ENCODE measurements around the gene EIF4E3.

Gene EIF4E3

DNA sequence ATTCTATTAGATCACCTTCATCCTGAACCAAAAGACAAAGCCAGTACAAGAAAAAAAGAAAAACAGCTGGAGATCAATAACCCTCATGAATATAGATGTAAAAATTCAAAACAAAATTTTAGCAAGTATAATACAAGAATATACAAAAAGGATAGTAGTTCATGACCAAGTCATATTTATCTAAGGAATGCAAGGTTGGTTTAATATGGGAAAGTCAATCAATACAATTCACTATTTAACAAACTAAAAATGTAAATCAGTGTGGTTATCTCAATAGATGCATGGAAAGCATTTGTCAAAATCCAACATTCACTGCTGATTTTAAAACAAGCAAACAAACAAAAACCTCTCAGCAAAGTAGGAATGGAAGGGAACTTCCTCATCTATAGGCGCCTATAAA lies 17.4 kb upstream of the EIF4E3 start:
- Histone ChIP-seq H3K9me2 (replicated peaks; ENCODE audit: insufficient read depth, low read length) (no peaks in the 10 kb centered on the region), H3K4me2 (ENCODE audit: low read depth, low read length) (no peak overlapping the region), H3K79me2 (ENCODE audit: low read length) (no peaks in the 10 kb centered on the region), H3F3A (ENCODE audit: insufficient read depth, low read length) (no peaks in the 10 kb centered on the region), H3K9ac (ENCODE audit: low read length) (no peak overlapping the region), H3K27ac (ENCODE audit: low read length) (no peak overlapping the region), H2AFZ (ENCODE audit: low read length) (no peak overlapping the region), H3K9me3 (replicated peaks; ENCODE audit: insufficient read depth, low read length) (no peaks in the 10 kb centered on the region), H3K36me3 (replicated peaks; ENCODE audit: insufficient read depth, low read length) (no peaks in the 10 kb centered on the region), H3K4me3 (ENCODE audit: low read length) (no peak overlapping the region), H3K4me1 (ENCODE audit: low read length) (no peaks in the 10 kb centered on the region), H3K27me3 (replicated peaks; ENCODE audit: insufficient read depth, low read length) (no peaks in the 10 kb centered on the region), H4K20me1 (ENCODE audit: insufficient read depth, low read length) (no peaks in the 10 kb centered on the region)
- TF ChIP-seq, protein P1, sequence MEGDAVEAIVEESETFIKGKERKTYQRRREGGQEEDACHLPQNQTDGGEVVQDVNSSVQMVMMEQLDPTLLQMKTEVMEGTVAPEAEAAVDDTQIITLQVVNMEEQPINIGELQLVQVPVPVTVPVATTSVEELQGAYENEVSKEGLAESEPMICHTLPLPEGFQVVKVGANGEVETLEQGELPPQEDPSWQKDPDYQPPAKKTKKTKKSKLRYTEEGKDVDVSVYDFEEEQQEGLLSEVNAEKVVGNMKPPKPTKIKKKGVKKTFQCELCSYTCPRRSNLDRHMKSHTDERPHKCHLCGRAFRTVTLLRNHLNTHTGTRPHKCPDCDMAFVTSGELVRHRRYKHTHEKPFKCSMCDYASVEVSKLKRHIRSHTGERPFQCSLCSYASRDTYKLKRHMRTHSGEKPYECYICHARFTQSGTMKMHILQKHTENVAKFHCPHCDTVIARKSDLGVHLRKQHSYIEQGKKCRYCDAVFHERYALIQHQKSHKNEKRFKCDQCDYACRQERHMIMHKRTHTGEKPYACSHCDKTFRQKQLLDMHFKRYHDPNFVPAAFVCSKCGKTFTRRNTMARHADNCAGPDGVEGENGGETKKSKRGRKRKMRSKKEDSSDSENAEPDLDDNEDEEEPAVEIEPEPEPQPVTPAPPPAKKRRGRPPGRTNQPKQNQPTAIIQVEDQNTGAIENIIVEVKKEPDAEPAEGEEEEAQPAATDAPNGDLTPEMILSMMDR (IDR thresholded peaks at IDR 0.05; ENCODE audit: low read length), result no peak
- TF ChIP-seq EZH2 (optimal IDR thresholded peaks at IDR 0.05; ENCODE audit: low read depth, low read length) (no peak), EZH2phosphoT487 (IDR thresholded peaks at IDR 0.05; ENCODE audit: low read length) (no peak)
- DNase-seq, result no peak

DNA sequence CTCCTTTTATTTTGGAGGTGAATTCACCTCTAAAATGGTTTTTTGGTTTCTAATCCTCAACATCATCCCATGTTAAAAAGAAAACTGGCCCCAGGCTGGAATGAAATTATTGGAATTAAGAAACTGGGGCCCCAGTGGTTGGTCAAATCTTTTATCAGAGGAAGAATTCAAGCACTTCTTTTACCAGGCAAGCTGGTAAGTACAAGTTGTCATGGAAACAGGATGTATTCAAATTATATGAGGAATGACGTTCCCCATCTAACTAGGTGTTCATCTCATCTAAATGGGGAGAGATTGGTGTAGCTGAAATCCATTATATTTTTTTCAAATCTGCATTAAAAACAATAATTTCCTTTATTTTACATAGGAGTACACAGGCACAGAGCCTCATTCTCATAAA lies 9.7 kb upstream of the EIF4E3 start:
- Histone ChIP-seq H2AFZ (ENCODE audit: low read length) (no peak overlapping the region), H3K4me1 (ENCODE audit: low read length) (peaks cover 6% of the 10 kb centered on the region)

DNA sequence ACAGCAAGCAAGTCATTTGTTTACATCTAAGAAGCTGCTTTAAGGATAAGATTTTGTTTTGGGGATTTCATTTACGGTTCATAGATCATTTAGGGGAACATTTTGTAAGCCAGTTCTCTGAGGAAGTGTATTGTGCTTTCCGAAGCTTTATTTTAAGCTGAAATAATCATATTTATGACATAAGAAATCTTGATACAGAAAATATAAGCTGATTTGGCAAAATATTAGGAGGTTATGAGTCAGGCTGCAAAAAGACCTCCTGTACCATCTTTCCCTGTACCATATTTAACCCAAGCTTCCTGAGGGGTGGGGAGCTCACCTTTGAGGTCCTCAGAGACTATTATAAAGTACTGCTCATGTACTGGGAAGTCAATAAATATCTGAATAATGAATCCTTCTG lies 8.1 kb upstream of the EIF4E3 start:
- Histone ChIP-seq H3K9ac (ENCODE audit: low read length) (no peak overlapping the region), H3K9me2 (replicated peaks; ENCODE audit: insufficient read depth, low read length) (no peaks in the 10 kb centered on the region), H3F3A (ENCODE audit: insufficient read depth, low read length) (no peaks in the 10 kb centered on the region), H3K9me3 (replicated peaks; ENCODE audit: insufficient read depth, low read length) (no peaks in the 10 kb centered on the region), H4K20me1 (ENCODE audit: insufficient read depth, low read length) (no peaks in the 10 kb centered on the region), H3K4me2 (ENCODE audit: low read depth, low read length) (no peak overlapping the region), H3K36me3 (replicated peaks; ENCODE audit: insufficient read depth, low read length) (no peaks in the 10 kb centered on the region), H3K79me2 (ENCODE audit: low read length) (no peaks in the 10 kb centered on the region), H3K4me1 (ENCODE audit: low read length) (peaks cover 7% of the 10 kb centered on the region), H3K27me3 (replicated peaks; ENCODE audit: insufficient read depth, low read length) (no peaks in the 10 kb centered on the region), H3K27ac (ENCODE audit: low read length) (no peak overlapping the region), H3K4me3 (ENCODE audit: low read length) (no peak overlapping the region), H2AFZ (ENCODE audit: low read length) (no peak overlapping the region)
- TF ChIP-seq EZH2phosphoT487 (IDR thresholded peaks at IDR 0.05; ENCODE audit: low read length) (no peak), EZH2 (optimal IDR thresholded peaks at IDR 0.05; ENCODE audit: low read depth, low read length) (no peak)
- TF ChIP-seq, protein P1 (IDR thresholded peaks at IDR 0.05; ENCODE audit: low read length), result no peak
- no peak for DNase-seq

More for the DNA sequence above, 9.7 kb upstream of the EIF4E3 start:
- no peaks in the 10 kb centered on the region for H3F3A ChIP-seq (ENCODE audit: insufficient read depth, low read length)
- H3K36me3 ChIP-seq (replicated peaks; ENCODE audit: insufficient read depth, low read length), result no peaks in the 10 kb centered on the region
- H3K9ac ChIP-seq (ENCODE audit: low read length), result no peak overlapping the region
- no peak overlapping the region for H3K4me3 ChIP-seq (ENCODE audit: low read length)
- H3K4me2 ChIP-seq (ENCODE audit: low read depth, low read length), result no peak overlapping the region
- no peaks in the 10 kb centered on the region for H3K27me3 ChIP-seq (replicated peaks; ENCODE audit: insufficient read depth, low read length)
- no peaks in the 10 kb centered on the region for H3K79me2 ChIP-seq (ENCODE audit: low read length)
- H3K9me3 ChIP-seq (replicated peaks; ENCODE audit: insufficient read depth, low read length), result no peaks in the 10 kb centered on the region
- H4K20me1 ChIP-seq (ENCODE audit: insufficient read depth, low read length), result no peaks in the 10 kb centered on the region
- no peak for DNase-seq
- TF ChIP-seq EZH2phosphoT487 (IDR thresholded peaks at IDR 0.05; ENCODE audit: low read length), result no peak
- TF ChIP-seq, protein P1 (IDR thresholded peaks at IDR 0.05; ENCODE audit: low read length), result no peak
- TF ChIP-seq EZH2 (optimal IDR thresholded peaks at IDR 0.05; ENCODE audit: low read depth, low read length), result no peak
- no peaks in the 10 kb centered on the region for H3K9me2 ChIP-seq (replicated peaks; ENCODE audit: insufficient read depth, low read length)
- no peak overlapping the region for H3K27ac ChIP-seq (ENCODE audit: low read length)

All from MM.1S (cell line).